ENCODE measurements around the gene KIFC1.

DNA sequence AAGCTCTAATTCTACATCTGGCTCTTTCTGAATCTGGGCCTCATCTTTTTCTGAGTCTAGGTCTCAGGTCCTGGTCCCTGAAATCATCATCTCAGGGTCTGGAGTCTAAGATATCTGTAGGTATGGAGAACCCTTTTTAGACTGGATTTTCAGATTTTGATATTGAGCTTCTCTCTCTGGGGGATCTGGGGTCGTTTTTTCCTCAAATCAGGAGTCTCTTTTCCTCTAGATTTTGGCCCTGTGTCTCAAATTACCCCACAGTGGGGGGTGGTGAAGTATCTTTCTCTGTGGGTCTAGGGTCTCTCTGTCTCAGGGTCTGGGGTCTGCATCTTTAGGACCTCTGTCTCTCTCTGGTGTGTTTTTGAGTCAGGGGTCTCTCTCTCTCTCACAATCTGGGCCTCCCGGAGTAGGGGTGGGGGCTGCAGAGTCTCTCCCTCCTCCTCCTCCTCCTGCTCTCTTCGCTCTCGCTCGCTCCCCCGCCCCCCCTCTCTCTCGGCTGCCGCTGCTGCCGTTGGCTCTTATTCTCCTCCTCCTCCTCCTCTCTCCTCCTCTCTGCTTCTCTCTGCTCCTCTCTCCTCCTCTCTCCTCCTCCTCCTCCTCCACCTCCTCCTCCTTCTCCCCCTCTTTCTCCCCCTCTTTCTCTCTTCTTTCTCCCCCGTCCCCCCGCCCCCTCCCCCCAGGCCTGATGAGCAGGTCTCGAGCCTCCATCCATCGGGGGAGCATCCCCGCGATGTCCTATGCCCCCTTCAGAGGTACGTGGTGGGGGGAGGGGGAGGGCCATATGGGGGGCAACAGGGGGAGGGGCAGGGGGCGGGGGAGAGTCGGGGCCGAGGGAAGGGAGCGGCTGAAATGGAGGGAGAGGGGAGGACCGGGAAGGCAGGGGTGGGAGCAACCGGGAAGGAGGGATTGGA lies 28.2 kb downstream of the KIFC1 start, which contains the start of gene SYNGAP1:
- TF ChIP-seq, protein P1, sequence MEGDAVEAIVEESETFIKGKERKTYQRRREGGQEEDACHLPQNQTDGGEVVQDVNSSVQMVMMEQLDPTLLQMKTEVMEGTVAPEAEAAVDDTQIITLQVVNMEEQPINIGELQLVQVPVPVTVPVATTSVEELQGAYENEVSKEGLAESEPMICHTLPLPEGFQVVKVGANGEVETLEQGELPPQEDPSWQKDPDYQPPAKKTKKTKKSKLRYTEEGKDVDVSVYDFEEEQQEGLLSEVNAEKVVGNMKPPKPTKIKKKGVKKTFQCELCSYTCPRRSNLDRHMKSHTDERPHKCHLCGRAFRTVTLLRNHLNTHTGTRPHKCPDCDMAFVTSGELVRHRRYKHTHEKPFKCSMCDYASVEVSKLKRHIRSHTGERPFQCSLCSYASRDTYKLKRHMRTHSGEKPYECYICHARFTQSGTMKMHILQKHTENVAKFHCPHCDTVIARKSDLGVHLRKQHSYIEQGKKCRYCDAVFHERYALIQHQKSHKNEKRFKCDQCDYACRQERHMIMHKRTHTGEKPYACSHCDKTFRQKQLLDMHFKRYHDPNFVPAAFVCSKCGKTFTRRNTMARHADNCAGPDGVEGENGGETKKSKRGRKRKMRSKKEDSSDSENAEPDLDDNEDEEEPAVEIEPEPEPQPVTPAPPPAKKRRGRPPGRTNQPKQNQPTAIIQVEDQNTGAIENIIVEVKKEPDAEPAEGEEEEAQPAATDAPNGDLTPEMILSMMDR (conservative IDR thresholded peaks at IDR 0.05; ENCODE audit: low read depth, low read length) = no peak
- TF ChIP-seq POLR2A (IDR thresholded peaks at IDR 0.05; ENCODE audit: low read depth, low read length) = no peak
- no peak for TF ChIP-seq MAFK (IDR thresholded peaks at IDR 0.05; ENCODE audit: low read depth, low read length)
- no peak for TF ChIP-seq BHLHE40 (IDR thresholded peaks at IDR 0.05; ENCODE audit: low read depth, low read length)
- TF ChIP-seq, protein P2, sequence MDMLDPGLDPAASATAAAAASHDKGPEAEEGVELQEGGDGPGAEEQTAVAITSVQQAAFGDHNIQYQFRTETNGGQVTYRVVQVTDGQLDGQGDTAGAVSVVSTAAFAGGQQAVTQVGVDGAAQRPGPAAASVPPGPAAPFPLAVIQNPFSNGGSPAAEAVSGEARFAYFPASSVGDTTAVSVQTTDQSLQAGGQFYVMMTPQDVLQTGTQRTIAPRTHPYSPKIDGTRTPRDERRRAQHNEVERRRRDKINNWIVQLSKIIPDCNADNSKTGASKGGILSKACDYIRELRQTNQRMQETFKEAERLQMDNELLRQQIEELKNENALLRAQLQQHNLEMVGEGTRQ (IDR thresholded peaks at IDR 0.05; ENCODE audit: low read depth, low read length) = no peak
- TF ChIP-seq SMC3 (IDR thresholded peaks at IDR 0.05; ENCODE audit: low read depth, low read length) = no peak
- TF ChIP-seq MXI1 (IDR thresholded peaks at IDR 0.05; ENCODE audit: borderline replicate concordance, low read depth, low read length) = no peak
- TF ChIP-seq, protein P3, sequence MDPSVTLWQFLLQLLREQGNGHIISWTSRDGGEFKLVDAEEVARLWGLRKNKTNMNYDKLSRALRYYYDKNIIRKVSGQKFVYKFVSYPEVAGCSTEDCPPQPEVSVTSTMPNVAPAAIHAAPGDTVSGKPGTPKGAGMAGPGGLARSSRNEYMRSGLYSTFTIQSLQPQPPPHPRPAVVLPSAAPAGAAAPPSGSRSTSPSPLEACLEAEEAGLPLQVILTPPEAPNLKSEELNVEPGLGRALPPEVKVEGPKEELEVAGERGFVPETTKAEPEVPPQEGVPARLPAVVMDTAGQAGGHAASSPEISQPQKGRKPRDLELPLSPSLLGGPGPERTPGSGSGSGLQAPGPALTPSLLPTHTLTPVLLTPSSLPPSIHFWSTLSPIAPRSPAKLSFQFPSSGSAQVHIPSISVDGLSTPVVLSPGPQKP (IDR thresholded peaks at IDR 0.05; ENCODE audit: borderline replicate concordance, low read depth, low read length) = no peak
- no peak for TF ChIP-seq RFX5 (IDR thresholded peaks at IDR 0.05; ENCODE audit: low read depth, low read length)
- TF ChIP-seq MAZ (IDR thresholded peaks at IDR 0.05; ENCODE audit: borderline replicate concordance, low read depth, low read length) = peak; percentile 90; the same call in 1 of the 2 replicates
- TF ChIP-seq RAD21 (IDR thresholded peaks at IDR 0.05; ENCODE audit: low read length) = no peak
- TF ChIP-seq NFE2L2 (IDR thresholded peaks at IDR 0.05; ENCODE audit: low read depth, low read length) = no peak
- TF ChIP-seq FOS (IDR thresholded peaks at IDR 0.05; ENCODE audit: low read depth, low read length) = no peak
- no peak for TF ChIP-seq CEBPB (IDR thresholded peaks at IDR 0.05; ENCODE audit: low read depth, low read length)
